NCI-H1436 (cell line): ENCODE results near the gene DIDO1.

Experiments used
- DNase-seq: peaks from one replicate; lab custom pipeline; 2025; lab: John Stamatoyannopoulos, UW

Gene DIDO1

DNA sequence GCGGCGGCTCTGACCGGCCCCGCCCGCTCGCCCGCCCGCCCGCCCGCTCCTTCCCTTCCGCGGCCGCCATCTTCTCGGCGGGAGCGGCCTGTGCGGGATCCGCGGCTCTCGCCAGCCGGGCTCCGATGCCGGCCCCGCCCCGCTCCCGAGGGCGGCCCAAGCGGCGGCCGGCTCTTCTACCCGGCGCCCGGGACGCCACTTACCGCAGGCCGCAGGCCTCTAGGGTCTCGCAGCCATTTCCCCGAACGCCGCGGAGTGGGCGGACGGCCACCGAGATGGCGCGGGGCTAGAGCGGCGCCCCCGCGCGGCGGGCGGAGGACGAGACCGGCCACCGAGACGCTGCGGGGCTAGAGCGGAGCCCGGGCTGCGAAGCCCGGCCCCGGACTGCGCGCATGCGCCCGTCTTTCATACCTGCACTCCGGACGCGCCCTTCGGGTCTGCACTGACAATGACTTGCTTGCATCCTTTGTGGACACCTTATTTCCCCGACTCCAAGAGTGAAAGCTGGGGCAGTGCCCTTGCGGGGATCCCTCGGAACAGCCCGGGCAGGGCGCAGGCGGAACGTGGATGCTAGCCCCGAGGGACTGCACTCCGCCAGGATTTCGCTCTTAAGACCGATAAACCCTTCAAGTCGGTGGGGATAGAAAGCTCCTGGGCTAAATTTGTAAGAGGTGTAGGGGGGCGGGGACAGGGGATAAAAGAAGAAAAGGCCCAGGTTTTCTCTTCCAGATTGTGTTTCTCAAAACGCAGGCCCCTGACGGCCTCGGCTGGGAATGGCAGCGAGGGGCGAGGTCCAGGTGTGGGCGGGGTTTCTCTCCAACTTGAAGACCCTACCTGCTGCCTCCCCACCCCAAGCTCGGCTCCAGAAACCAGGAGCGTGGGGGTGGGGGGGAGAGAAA, at the start of gene DIDO1:
Gene DIDO1, minus strand, starts transcription at position 277 of the 899 bp plus-strand sequence.
- peak; percentile 84 for DNase-seq

DNA sequence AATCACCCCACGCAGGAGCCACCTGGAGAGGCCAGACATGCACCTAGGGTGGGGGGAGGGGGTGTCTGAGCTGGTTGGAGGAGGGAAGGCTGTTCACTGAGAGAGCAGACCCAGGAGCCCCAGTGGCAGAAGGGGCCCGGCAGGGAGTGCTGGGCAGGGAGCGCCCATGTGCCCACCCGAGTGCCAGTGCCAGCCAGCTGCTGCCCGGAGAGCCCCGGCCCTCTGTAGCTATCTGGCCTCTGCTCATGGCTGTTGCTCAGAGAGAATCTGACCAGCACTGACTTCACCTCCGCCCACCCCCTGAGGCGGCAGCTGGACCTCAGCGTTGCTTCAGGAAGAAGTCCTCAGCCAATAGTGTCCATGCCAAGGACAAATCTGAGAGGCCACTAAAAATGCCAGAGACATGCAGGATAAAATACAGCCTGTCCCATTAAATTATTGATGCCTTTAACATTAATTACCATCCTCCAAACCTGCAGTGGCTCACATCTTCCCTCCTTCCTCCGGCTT, 49.0 kb upstream of the DIDO1 start:
- DNase-seq: no peak

- no peak for DNase-seq
These were observed 46.8 kb upstream of the DIDO1 start for GRCh38 chr20:62972845-62973745.

- peak; percentile 77 for DNase-seq
These were observed 45.9 kb upstream of the DIDO1 start for GRCh38 chr20:62971950-62972844.

DNA sequence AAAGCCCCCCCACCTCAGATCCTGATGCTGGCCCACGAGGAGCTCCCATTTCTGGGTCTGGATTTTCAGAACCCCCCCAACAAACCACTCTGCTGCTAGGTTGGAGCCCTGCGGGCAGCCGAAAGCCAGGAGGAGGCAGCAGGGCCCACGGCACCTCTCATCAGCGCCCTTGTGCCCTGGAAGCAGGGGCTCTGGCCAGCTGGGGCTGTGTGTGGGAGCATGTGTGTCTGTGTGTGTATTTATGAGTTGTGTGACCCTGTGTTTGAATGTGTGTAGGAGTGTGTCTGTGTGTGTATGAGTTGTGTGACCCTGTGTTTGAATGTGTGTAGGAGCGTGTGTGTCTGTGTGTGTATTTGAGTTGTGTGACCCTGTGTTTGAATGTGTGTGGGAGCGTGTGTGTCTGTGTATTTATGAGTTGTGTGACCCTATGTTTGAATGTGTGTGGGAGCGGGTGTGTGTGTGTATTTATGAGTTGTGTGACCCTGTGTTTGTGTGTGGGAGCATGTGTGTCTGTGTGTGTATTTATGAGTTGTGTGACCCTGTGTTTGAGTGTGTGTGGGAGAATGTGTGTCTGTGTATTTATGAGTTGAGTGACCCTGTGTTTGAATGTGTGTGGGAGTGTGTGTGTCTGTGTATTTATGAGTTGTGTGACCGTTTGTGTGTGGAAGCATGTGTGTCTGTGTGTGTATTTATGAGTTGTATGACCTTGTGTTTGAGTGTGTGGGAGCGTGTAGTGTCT, 45.1 kb upstream of the DIDO1 start:
- DNase-seq: no peak

GRCh38 chr20:62970307-62971210, 44.3 kb upstream of the DIDO1 start:
- DNase-seq: no peak

- DNase-seq: no peak
These were observed 43.6 kb upstream of the DIDO1 start for GRCh38 chr20:62969939-62970306.

GRCh38 chr20:62969179-62969760, 43.0 kb upstream of the DIDO1 start:
- no peak for DNase-seq

- DNase-seq: no peak
These were observed 42.3 kb upstream of the DIDO1 start for GRCh38 chr20:62968378-62969178.

DNA sequence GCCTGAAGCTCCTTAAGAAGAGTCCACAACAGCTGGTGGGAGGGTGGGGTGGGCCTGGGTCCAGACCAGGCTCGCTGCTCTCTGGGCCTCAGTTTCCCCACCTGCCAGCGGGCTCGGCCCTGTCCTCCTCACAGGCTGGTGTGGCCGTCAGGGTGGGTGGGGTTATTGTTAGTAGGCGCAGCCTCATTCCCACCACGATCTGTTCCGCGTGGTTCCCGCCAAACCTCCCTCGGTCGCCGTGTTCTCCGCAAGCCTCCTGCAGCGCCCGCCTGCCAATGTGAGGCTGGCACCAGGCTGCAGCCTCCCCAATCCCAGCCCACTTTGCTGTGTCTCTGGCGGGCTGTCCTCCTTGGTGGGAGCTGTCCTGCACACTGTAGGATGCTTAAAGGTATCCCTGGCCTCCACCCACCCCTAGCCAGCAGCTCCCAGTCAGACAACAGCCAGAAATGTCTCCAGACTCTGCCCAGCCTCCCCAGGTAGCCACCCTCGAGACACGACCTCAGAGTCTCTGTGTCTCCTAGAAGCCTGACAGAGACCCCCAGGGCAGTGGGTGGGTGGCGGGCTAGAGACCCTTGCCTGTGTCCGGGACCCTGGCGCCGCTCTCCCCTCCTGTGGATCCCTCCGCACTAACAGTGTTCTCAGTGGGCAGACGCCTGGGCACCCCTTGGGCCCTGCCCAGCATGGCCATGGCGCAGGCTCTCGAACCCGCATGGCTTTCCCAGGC, 41.5 kb upstream of the DIDO1 start:
- no peak for DNase-seq

- DNase-seq: no peak
These were observed 40.8 kb upstream of the DIDO1 start for GRCh38 chr20:62967149-62967501.

GRCh38 chr20:62966212-62967148, 40.2 kb upstream of the DIDO1 start:
- no peak for DNase-seq

DNA sequence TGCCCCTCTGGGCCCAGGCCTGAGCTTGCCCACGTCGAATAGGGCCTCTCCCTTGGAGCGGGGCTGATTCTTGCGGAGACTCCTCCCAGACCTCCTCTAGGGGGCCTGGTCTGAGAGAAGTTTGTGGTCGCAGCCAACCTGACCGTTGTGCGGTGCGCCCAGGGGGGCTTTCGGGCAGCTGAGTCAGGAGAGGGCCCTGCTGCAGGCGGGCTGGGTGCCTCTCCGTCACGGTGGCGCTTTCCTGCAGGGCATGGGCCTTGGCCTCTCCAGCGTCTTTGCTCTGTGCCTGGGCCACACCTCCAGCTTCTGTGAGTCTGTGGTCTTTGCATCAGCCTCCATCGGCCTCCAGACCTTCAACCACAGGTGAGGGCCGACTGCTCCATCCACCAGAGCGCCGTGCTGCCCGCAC, 39.1 kb upstream of the DIDO1 start:
- no peak for DNase-seq

GRCh38 chr20:62964700-62965099, 38.4 kb upstream of the DIDO1 start:
- DNase-seq: no peak

DNA sequence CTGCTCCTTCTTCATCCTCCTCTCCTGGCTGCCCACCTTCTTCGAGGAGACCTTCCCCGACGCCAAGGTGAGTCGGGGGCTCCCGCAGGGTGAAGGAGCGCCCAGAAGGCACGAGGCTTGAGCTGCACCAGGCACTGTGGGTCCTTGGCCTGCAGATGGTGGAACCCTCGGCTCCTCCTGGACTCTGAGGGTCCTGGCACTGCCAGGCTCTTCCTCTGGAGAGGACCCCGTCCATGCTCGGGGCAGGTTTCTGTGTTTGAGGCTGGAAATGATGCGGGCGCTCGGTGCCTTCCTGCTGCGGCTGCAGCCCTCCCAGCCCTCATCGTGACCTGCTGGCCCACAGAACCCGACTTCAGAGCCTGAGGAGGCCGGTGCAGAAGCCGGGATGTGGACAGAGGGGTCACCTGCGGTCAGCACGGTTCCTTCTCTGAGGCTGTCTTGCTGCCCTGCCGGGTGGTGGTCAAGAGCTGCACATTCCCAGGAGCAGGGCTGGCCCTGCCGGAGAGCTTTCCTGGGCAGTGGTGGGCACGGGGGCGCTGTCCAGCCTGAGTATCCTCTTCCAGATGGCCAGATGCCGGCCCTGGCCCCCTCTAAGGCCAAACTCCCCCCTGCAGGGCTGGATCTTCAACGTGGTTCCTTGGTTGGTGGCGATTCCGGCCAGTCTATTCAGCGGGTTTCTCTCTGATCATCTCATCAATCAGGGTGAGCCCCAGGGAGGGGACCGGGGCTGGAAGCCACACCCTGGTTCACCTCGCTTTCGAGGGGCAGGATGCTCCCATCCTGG, 37.5 kb upstream of the DIDO1 start:
- DNase-seq: no peak
